ENCODE data around the gene ACOT7.

DNA sequence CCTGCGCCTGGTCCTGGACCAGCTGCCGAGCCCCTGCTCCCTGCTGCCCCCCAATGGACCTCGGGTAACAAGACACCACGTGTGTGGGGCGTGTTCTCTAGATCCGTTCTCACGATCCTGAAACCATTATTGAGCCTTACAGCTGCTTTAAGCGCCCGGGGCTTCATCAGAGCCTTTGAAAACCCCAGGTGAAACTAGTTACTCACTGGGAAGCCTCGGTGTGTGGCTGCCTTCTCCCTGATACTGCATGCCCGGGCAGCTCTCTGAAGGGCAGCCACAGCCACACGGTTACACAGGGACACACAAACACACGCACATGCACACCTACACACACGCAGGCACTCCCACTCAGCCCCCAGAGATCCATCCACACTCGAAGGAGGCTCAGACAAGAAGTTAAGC lies 20.9 kb upstream of the ACOT7 start:
- no peak for TF ChIP-seq POLR2A (IDR thresholded peaks at IDR 0.05)
- TF ChIP-seq, protein P1, sequence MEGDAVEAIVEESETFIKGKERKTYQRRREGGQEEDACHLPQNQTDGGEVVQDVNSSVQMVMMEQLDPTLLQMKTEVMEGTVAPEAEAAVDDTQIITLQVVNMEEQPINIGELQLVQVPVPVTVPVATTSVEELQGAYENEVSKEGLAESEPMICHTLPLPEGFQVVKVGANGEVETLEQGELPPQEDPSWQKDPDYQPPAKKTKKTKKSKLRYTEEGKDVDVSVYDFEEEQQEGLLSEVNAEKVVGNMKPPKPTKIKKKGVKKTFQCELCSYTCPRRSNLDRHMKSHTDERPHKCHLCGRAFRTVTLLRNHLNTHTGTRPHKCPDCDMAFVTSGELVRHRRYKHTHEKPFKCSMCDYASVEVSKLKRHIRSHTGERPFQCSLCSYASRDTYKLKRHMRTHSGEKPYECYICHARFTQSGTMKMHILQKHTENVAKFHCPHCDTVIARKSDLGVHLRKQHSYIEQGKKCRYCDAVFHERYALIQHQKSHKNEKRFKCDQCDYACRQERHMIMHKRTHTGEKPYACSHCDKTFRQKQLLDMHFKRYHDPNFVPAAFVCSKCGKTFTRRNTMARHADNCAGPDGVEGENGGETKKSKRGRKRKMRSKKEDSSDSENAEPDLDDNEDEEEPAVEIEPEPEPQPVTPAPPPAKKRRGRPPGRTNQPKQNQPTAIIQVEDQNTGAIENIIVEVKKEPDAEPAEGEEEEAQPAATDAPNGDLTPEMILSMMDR (IDR thresholded peaks at IDR 0.05), result peak in 1 of 3 experiments; percentile 45

Measured in testis (tissue), 2 donors.